Ishikawa (cell line): Measurements from ENCODE around the gene CEP162.
A peak's percentile ranks its signal among the peaks of the same experiment; 100 is the strongest.

ENCODE experiments used
- CEBPB ChIP-seq: IDR thresholded peaks from 2 replicates; pipeline ENCODE4 v1.6.1; 2012
- CREB1 ChIP-seq: IDR thresholded peaks from 2 replicates; pipeline ENCODE4 v1.6.1; 2012; ENCODE audit warnings: low read depth
- EGR1 ChIP-seq: IDR thresholded peaks from 2 replicates; pipeline ENCODE4 v1.6.1; 2012
- EP300 ChIP-seq: IDR thresholded peaks from 2 replicates; pipeline ENCODE4 v1.6.1; 2012; ENCODE audit warnings: borderline replicate concordance
- FOXM1 ChIP-seq: IDR thresholded peaks from 2 replicates; pipeline ENCODE4 v1.6.1; 2012; ENCODE audit warnings: low read depth, borderline replicate concordance
- MAX ChIP-seq: IDR thresholded peaks from 2 replicates; pipeline ENCODE4 v1.6.1; 2012
- NFIC ChIP-seq: IDR thresholded peaks from 2 replicates; pipeline ENCODE4 v1.6.1; 2012
- RAD21 ChIP-seq: IDR thresholded peaks from 2 replicates; pipeline ENCODE4 v1.6.1; 2012; ENCODE audit warnings: low read depth
- TAF1 ChIP-seq: IDR thresholded peaks from 2 replicates; pipeline ENCODE4 v1.6.1; 2012; ENCODE audit warnings: low read depth, mild to moderate bottlenecking
- TCF12 ChIP-seq: IDR thresholded peaks from 2 replicates; pipeline ENCODE4 v1.6.1; 2012; ENCODE audit warnings: low read depth
- TEAD4 ChIP-seq: IDR thresholded peaks from 2 replicates; pipeline ENCODE4 v1.6.1; 2012
- USF1 ChIP-seq: IDR thresholded peaks from 2 replicates; pipeline ENCODE4 v1.6.1; 2012
- YY1 ChIP-seq: IDR thresholded peaks from 2 replicates; pipeline ENCODE4 v1.6.1; 2012; ENCODE audit warnings: low read depth
- ZBTB7A ChIP-seq: IDR thresholded peaks from 2 replicates; pipeline ENCODE4 v1.6.1; 2012; ENCODE audit warnings: low read depth
- TF ChIP-seq, protein P1 (sequence below): IDR thresholded peaks from 2 replicates; pipeline ENCODE4 v1.6.1; 2012; ENCODE audit warnings: low read depth, mild to moderate bottlenecking

CEP162 gene

GRCh38 chr6:84220809-84221409 lies 6.5 kb downstream of the CEP162 start:
- TF ChIP-seq RAD21 (peak; percentile 56), TCF12 (no peak)

- TF ChIP-seq ZBTB7A, result no peak
- no peak for TF ChIP-seq MAX
- TF ChIP-seq FOXM1, result no peak
- no peak for TF ChIP-seq TEAD4
- no peak for TF ChIP-seq EP300
- TF ChIP-seq, protein P1, sequence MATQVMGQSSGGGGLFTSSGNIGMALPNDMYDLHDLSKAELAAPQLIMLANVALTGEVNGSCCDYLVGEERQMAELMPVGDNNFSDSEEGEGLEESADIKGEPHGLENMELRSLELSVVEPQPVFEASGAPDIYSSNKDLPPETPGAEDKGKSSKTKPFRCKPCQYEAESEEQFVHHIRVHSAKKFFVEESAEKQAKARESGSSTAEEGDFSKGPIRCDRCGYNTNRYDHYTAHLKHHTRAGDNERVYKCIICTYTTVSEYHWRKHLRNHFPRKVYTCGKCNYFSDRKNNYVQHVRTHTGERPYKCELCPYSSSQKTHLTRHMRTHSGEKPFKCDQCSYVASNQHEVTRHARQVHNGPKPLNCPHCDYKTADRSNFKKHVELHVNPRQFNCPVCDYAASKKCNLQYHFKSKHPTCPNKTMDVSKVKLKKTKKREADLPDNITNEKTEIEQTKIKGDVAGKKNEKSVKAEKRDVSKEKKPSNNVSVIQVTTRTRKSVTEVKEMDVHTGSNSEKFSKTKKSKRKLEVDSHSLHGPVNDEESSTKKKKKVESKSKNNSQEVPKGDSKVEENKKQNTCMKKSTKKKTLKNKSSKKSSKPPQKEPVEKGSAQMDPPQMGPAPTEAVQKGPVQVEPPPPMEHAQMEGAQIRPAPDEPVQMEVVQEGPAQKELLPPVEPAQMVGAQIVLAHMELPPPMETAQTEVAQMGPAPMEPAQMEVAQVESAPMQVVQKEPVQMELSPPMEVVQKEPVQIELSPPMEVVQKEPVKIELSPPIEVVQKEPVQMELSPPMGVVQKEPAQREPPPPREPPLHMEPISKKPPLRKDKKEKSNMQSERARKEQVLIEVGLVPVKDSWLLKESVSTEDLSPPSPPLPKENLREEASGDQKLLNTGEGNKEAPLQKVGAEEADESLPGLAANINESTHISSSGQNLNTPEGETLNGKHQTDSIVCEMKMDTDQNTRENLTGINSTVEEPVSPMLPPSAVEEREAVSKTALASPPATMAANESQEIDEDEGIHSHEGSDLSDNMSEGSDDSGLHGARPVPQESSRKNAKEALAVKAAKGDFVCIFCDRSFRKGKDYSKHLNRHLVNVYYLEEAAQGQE, result no peak
- TF ChIP-seq CEBPB, result no peak
- TF ChIP-seq TAF1, result no peak
- no peak for TF ChIP-seq USF1
- TF ChIP-seq TCF12, result no peak
- TF ChIP-seq EGR1, result no peak
- TF ChIP-seq RAD21, result no peak
- TF ChIP-seq NFIC, result no peak
- TF ChIP-seq CREB1, result no peak
- no peak for TF ChIP-seq YY1
Observed at GRCh38 chr6:84218091-84218490, 9.4 kb downstream of the CEP162 start.

DNA sequence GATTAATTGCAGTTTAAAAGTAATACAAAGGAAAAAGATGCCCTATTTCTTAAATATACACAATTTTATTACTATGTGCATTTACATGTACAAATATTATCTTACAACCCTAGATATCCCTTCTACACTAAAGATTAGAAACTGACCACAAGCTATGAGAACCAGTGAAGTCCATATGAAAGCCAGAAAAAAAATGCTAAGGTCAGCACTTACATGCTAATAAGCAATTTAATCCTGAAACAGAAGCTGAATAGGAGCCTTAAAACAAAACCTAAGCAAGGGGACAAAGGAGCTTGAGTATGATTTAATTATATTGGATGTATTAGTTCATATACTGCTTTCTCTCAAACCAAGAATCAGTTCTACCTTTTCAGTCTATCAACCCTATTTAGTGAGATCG lies 14.2 kb downstream of the CEP162 start:
- TF ChIP-seq TCF12 (no peak), YY1 (no peak)
- TF ChIP-seq, protein P1, result no peak

DNA sequence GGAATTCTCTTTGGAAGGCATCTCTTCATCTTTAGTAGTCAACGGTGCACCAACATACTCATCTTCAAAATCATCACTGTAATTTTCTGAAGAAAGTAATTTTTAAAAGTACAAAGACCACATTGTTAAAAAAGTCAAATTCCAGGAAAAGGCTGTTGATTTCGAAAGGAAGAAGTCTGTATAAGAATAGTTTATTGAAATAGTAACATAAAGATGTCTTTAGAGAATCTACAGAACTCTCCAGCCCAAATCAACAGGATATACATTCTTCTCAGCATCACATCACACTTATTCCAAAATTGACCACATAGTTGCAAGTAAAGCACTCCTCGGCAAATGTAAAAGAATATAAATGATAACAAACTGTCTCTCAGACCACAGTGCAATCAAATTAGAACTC lies 23.4 kb downstream of the CEP162 start:
- TF ChIP-seq MAX (no peak), CEBPB (no peak), EGR1 (no peak), TEAD4 (no peak), FOXM1 (no peak), TAF1 (no peak), ZBTB7A (no peak), TCF12 (no peak), CREB1 (no peak), YY1 (no peak), USF1 (no peak), RAD21 (no peak), NFIC (no peak), EP300 (no peak)
- TF ChIP-seq, protein P1, result no peak

GRCh38 chr6:84197708-84198107 lies 29.7 kb downstream of the CEP162 start:
- TF ChIP-seq MAX (no peak), EGR1 (no peak), NFIC (no peak), TEAD4 (no peak), TAF1 (no peak), FOXM1 (no peak), USF1 (no peak), ZBTB7A (no peak), CEBPB (no peak)
- TF ChIP-seq, protein P1, result no peak
